DMS53 (cell line): ENCODE results near the gene CDHR4.
"Not testable (repeated sequence)": the region's sequence is repeated elsewhere in the genome, so short reads cannot be mapped to it uniquely, and the experiment has no call there.

Experiments
- DNase-seq: peaks from one replicate; lab custom pipeline; 2025; lab: John Stamatoyannopoulos, UW

The CDHR4 gene

GRCh38 chr3:49780080-49780974 lies 19.3 kb downstream of the CDHR4 start:
- no peak for DNase-seq

GRCh38 chr3:49779358-49780079 lies 20.2 kb downstream of the CDHR4 start:
- DNase-seq, result no peak

GRCh38 chr3:49776101-49776500 lies 23.6 kb downstream of the CDHR4 start:
- not testable (repeated sequence) for DNase-seq

- no peak for DNase-seq
These were observed 24.1 kb downstream of the CDHR4 start for GRCh38 chr3:49775538-49775937.

- no peak for DNase-seq
These were observed 27.0 kb downstream of the CDHR4 start for GRCh38 chr3:49772703-49773102.

GRCh38 chr3:49771340-49771938 lies 28.2 kb downstream of the CDHR4 start:
- no peak for DNase-seq

DNA sequence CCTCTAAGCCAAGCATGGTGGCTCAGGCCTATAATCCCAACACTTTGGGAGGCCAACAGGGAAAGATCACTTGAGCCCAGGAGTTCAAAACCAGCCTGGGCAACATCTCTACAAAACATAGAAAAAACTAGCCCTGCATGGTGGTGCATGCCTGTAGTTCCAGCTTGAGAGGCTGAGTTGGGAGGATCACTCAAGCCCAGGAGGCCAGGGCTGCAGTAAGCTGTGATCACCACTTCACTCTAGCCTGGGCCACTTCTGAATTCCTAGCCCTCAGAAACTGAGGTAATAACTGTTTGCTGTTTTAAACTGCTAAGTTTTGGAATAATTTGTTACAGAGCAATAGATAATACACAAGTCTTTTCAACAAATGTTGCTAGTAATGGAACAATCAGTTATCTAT lies 29.7 kb downstream of the CDHR4 start:
- no peak for DNase-seq

DNA sequence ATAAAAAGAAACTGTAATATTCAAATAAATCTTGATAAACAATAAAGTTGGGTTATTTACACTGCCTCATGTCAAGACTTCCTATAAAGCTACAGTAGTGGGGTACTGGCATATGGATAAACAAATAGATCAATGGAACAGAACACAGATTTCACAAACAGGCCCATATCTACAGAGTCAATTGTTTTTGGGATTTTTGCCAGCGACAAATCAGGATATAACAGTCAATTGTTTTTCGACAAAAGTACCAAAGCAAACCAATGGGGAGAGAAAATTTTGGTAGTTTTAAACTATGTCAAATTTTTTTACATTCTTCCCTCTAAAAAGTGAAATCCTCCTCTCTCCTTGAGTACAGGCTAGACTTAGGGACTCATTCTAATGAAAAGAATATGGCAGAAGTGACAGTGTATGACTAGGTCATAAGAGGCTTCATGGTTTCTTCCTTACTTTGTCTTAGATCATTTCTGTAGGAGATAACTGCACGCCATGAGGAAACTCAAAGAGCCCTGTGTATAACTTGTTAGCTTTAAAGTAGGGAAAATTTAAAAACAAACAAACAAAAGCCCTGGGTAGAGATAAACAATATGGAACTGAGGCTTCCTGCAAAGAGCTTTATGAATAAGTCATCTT lies 30.3 kb downstream of the CDHR4 start:
- no peak for DNase-seq

DNA sequence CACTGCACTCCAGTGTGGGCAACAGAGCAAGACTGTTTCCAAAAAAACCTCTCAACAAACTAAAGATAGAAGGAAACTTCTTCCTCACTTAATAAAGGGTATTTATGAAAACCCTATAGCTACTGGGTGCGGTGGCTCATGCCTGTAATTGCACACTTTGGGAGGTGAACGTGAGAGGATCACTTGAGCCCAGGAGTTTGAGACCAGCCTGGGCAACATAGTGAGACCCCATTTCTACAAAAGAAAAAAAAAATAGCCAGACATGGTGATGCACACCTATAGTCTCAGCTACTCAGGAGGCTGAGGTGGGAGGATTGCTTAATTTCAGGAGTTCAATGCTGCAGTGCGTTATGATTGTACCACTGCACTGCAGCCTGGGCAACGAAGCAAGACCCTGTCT lies 35.7 kb downstream of the CDHR4 start:
- DNase-seq, result no peak

- DNase-seq, result no peak
These were observed 38.0 kb downstream of the CDHR4 start for GRCh38 chr3:49761661-49762060.

GRCh38 chr3:49759226-49759625 lies 40.4 kb downstream of the CDHR4 start:
- no peak for DNase-seq

DNA sequence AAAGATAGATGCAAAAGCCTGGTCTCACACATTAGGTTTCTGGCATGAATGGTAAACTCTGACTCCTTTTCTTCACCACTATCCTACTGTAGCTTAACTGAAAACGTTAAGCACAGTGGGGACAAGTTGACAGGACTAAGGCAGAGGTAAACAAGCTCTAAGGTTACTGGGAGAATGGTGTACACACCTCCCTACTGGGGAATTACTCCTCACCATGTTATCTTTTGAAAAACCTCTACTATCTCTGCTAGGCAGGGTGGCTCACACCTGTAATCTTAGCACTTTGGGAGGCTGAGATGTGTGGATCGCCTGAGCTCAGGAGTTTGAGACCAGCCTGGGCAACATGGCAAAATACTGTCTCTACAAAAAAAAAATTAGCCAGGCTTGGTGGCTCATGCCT lies 42.5 kb downstream of the CDHR4 start:
- no peak for DNase-seq

- no peak for DNase-seq
These were observed 43.6 kb downstream of the CDHR4 start for GRCh38 chr3:49756036-49756435.

DNA sequence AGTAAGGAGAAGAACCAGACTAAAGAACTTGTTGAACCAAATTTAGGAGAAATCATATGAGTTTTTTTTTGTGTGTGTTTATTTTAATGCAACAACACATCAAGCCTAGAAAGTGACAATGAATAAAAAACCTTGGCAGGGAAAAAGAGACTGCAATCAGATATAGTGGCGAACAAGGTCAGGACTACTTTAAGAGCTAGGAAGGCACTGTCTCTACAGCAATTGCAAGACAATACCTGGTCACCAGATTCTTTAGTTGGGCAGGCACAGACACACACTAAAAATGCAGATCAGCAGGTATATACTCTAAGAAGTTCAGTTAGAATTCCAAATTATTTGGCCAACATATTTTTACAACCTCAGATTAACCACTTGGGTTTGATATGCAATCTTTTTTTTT lies 45.1 kb downstream of the CDHR4 start:
- DNase-seq, result no peak

DNA sequence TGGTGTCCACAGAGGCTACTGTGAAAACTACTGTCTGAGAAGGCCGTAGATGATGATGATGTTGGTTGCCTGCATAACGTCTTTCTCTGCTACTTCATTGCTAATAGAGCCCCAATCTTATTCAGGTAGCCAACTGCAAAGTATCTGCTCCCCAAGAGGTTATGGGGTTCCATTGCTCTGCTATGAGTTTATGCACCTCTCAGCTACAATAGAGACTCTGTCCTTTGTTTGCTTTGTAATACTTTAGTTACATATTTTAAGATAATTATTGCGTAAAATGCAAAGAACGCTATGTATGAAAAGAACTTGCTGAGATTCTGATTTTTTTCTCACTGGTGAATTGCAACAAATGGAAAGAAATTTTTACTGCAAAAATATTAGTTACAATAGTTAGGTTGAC lies 48.2 kb downstream of the CDHR4 start:
- DNase-seq, result no peak

DNA sequence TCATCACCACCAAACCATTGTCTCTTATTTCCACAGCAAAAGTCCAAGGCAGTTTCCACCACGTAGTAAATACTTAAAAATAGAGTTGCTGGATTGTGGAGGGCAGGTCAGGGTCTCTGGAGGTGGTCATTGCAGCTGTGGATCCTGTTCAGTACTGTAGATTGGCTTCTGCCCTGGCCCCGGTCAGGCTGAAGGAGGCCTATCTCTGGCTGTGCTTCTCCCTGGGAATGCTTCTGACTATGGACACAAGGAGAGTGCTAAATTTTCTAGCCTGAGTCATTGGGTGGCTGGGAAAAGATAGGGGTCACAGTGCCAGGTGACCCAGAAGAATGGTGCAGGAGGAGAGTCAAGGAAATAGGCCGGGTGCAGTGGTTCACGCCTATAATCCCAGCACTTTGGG lies 49.6 kb downstream of the CDHR4 start:
- DNase-seq, result no peak

DNA sequence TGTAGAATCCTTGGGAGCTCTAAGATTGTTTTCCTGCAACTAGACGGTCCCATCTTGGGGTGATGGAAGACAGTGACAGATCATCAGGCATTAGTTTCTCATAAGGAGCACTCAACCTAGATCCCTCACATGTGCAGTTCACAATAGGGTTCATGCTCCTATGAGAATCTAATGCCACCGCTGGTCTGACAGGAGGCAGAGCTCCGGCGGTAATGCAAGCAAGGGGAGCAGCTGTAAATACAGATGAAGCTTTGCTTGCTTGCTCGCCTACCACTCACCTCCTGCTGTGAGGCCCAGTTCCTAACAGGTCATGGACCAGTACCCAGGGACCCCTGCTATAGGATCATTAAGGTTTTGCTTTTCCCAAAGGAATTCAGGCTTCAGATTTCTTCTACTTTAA lies 50.8 kb downstream of the CDHR4 start:
- DNase-seq, result not testable (repeated sequence)

- DNase-seq, result no peak
These were observed 51.7 kb downstream of the CDHR4 start for GRCh38 chr3:49747792-49748480.

DNA sequence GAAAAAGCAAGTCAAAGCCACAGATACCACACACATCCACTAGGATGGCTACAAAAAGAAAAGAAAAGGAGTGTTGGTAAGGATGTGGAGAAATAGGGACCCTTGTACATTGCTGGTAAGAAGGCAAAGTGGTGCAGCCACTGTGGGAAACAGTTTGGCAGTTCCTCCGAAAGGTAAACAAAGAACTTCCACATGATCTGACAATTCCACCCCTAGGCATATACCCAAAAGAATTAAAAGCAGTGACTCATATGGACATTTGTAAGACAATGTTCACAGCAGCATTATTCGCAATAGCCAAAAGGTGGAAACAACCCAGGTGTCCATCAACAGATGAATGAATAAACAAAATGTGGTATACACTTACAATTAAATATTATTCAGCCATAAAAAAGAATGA lies 53.7 kb downstream of the CDHR4 start:
- no peak for DNase-seq
